ENCODE measurements around the gene GUCY2C. TPM values are rescaled to one million over a fixed set of nuclear protein-coding genes. Genes with fewer than 3 reads are reported as not detected.
A peak's percentile ranks its signal among the peaks of the same experiment; 100 is the strongest.

GUCY2C gene
- polyA plus RNA-seq, 1 donor, result 1.1 TPM

DNA sequence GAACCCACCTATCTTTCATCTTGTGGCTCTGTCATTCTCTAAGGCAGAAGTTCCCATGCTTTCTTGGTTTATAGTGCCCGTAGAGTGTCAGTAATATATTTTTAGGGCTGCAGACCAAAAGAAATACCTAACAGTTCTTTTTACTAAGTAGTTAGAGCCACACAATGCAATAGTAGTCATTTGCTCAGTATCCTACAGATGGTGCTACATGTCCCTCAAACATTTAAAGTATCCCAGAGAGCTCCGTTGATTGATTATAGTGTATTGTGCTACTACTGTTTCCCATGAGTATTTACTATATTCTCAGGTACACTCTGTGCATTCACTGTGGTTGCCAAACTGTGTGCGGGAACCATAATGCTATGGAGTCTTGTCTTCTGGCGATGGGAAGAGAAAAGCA is 124.0 kb downstream of the GUCY2C start:
- DNase-seq, result no peak

DNA sequence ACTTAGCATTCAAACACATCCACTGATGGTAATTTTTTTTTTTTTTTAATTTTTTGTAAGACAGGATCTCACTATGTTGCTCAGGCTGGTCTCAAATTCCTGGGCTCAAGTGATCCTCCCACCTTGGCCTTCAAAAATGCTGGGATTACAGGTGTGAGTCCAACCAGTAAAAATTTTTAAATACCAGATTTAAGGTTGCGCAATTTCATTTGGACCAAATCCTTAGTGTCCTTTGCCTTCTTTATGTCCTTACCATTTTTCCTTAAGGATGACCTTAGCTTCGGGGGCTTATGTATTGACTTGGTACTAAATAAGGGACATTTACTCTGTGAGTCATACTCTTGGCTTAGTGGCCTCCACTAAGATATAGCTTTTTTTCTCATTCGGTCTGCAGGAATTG is 124.6 kb downstream of the GUCY2C start:
- no peak for DNase-seq

DNA sequence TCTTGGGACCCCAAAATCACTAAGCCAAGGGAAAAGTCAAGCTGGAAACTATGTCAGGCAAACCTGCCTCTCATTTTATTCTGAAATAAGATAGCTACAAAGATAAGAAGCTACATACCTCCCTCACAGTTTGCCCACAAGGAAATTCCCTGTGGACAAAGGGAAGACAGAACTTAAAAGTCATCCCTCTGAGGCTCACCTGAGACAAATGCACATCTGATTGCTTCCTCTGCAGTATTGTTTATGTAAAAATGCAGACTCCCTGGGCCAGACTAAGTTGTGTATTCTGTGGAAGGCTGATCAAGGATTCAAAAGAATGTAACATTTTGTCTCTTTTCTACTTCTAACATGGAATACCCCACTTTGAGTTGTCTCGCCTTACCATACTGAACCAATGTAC is 126.2 kb downstream of the GUCY2C start:
- DNase-seq, result no peak

DNA sequence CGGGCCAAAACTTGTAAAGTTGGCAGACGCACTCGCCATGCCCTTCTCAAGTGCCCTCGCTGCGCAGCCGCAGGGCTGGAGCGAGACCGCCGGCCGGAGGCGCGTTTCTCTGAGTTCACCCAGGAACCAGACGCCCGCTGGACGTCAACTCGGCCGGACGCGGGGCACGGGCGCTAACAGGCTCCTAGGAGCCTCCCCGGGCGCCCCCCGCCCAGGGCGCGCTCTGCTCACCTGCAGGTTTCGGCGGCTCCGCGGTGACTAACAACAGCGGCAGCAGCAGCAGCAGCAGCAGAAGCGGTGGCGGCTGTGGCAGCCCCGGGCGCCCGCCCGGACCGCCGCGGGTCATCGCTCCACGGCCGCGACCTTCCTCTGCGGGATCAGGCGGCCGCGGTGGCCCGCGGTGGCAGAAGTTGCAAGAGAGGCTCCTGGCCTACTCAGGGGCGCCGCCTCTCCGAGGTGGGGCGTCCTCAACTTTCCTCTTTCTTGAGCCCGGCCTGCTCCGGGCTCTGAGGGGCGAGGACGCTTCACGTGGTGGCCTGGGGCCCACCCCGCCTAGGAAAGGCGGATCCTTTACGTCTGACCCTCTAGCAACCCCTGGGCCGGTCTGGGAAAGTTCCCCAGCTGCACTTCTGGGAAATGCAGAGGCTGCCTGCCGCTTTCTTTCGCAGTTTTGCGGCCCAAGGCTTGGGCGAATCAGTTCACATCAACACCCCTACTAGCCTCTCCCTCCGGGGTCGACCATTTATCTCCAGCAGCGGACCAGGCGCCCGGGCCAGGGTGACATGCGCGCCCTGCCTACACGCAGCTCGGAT is 128.8 kb downstream of the GUCY2C start, which contains the start of gene PLBD1:
PLBD1 (minus strand) TSS at position 533 of the 812 bp plus-strand sequence; CDS start at position 346, 187 bp downstream.
- DNase-seq, result peak; percentile 61

DNA sequence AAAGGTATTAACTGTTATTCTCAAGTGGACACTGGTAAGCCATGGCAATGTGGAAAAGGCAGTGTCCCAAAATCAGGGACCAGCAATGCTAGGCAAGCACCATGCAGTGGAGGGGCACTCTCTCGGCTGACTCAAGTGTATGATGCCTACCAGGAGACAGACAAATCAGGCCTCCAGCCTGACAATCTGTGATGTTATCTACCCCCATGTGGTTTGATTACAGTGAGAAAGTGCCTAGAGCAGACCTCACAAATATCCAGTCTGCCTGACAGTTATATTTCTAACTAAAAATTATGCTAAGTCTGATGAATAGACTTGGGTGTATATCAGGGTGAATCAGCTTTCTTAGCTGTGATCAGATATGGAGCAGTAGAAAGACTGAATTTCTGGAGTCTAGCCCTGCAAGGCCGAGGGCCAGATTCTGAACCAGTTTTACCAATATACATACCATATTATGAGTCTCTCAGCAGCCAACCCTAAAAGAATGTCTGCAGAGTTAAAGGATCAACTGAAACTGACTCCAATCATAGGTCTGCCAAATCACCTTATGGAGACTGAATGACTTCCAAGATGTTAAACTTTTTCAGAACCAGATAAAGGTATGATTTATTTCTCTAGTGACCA is 132.0 kb downstream of the GUCY2C start:
- DNase-seq, result no peak

DNA sequence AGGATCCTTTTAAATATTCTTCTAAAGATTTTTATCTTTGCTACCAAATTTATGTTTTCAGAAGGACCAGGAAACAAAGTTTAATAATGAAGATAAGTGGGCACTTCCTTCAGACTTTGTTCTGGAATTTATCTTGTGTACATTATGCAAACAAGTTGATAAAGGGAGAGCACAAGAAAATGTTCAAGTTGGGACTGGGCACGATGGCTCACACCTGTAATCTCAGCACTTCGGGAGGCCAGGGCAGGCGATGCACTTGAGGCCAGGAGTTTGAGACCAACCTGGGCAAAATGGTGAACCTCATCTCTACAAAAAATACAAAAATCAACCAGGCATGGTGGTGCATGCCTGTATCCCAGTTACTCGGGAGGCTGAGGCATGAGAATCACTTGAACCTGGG is 133.4 kb downstream of the GUCY2C start:
- no peak for DNase-seq

Other genes with a start within 250 kb of the GUCY2C start
- 43.7 TPM for gene PLBD1, start 128.7 kb downstream of the GUCY2C start, polyA plus RNA-seq (ENCODE audit: insufficient read length)
- gene WBP11, start 106.9 kb upstream of the GUCY2C start, polyA plus RNA-seq (ENCODE audit: insufficient read length), result 124 TPM
- 5.5 TPM for gene C12orf60, start 107.1 kb upstream of the GUCY2C start, polyA plus RNA-seq (ENCODE audit: insufficient read length)
- gene SMCO3, start 117.6 kb upstream of the GUCY2C start, polyA plus RNA-seq (ENCODE audit: insufficient read length), result 2.1 TPM
- gene ART4, start 146.9 kb upstream of the GUCY2C start, polyA plus RNA-seq (ENCODE audit: insufficient read length), result 0.22 TPM
- 33.9 TPM for gene MGP, start 189.3 kb upstream of the GUCY2C start, polyA plus RNA-seq (ENCODE audit: insufficient read length)
- gene ERP27, start 241.9 kb upstream of the GUCY2C start, polyA plus RNA-seq (ENCODE audit: insufficient read length), result 22.6 TPM